ENCODE data around the gene SIRT4. TPM values are rescaled to one million over a fixed set of nuclear protein-coding genes. Genes with fewer than 3 reads are reported as not detected.

Gene SIRT4
- total and polyA plus RNA-seq, 2 of the 13 experiments (the other 11 are each of a cell fraction or from before 2014, with no cell fraction given), result 3.4 to 5.8 TPM

DNA sequence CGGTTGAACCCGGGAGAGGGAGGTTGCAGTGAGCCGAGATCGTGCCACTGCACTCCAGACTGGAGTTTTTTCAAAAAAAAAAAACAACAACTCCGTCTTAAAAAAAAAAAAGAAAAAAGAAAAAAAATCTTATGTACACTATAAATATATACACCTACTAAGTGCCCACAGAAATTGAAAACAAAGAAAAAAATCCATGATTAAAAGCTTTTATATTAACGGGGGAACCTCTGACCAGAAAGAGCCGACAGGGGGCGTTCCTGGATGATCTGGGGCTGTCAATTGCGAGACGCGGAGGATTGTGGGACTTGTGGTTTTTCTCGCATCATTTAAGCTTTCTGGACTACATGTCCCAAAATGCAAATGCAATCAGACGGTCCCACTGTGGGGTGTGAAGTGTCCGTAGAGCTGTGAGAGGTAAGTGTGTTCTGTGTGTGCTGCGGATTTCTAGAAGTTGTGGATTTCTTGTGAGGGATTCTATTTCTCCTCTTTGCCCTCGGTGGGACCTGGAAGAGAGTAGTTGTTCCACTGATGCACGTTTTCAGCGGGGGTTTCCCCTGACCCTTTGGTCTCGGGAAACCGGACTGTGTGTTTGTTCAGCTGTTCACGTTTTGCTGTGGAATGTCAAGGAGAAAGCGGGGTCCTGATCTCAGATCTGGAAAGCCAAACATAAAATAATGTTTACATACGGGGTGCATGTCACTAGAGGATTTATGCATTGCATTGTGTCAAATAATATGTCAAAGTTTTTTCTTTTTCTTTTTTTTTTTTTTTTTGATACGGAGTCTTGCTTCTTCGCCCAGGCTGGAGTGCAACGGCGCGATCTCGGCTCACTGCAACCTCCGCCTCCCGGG is at the start of gene SIRT4 (continued):
- TF ChIP-seq, protein P1, sequence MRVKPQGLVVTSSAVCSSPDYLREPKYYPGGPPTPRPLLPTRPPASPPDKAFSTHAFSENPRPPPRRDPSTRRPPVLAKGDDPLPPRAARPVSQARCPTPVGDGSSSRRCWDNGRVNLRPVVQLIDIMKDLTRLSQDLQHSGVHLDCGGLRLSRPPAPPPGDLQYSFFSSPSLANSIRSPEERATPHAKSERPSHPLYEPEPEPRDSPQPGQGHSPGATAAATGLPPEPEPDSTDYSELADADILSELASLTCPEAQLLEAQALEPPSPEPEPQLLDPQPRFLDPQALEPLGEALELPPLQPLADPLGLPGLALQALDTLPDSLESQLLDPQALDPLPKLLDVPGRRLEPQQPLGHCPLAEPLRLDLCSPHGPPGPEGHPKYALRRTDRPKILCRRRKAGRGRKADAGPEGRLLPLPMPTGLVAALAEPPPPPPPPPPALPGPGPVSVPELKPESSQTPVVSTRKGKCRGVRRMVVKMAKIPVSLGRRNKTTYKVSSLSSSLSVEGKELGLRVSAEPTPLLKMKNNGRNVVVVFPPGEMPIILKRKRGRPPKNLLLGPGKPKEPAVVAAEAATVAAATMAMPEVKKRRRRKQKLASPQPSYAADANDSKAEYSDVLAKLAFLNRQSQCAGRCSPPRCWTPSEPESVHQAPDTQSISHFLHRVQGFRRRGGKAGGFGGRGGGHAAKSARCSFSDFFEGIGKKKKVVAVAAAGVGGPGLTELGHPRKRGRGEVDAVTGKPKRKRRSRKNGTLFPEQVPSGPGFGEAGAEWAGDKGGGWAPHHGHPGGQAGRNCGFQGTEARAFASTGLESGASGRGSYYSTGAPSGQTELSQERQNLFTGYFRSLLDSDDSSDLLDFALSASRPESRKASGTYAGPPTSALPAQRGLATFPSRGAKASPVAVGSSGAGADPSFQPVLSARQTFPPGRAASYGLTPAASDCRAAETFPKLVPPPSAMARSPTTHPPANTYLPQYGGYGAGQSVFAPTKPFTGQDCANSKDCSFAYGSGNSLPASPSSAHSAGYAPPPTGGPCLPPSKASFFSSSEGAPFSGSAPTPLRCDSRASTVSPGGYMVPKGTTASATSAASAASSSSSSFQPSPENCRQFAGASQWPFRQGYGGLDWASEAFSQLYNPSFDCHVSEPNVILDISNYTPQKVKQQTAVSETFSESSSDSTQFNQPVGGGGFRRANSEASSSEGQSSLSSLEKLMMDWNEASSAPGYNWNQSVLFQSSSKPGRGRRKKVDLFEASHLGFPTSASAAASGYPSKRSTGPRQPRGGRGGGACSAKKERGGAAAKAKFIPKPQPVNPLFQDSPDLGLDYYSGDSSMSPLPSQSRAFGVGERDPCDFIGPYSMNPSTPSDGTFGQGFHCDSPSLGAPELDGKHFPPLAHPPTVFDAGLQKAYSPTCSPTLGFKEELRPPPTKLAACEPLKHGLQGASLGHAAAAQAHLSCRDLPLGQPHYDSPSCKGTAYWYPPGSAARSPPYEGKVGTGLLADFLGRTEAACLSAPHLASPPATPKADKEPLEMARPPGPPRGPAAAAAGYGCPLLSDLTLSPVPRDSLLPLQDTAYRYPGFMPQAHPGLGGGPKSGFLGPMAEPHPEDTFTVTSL (CRISPR knock-in tag; IDR thresholded peaks at IDR 0.05; ENCODE audit: borderline replicate concordance), result 0 out of 2 replicates have a peak, but pooled peaks have one; percentile 35
- TF ChIP-seq ZMYM4 (CRISPR knock-in tag; IDR thresholded peaks at IDR 0.05) (peak; percentile 40), ERF (CRISPR knock-in tag; IDR thresholded peaks at IDR 0.05) (peak; percentile 56), BORCS8-MEF2B (CRISPR knock-in tag; IDR thresholded peaks at IDR 0.05) (peak; percentile 52; the same call in 1 of the 2 replicates), WIZ (CRISPR knock-in tag; IDR thresholded peaks at IDR 0.05) (no peak), HIVEP1 (CRISPR knock-in tag; IDR thresholded peaks at IDR 0.05) (0 out of 2 replicates have a peak, but pooled peaks have one; percentile 41), KMT2A (CRISPR knock-in tag; IDR thresholded peaks at IDR 0.05) (peak; percentile 51; the same call in 1 of the 2 replicates), ADNP (CRISPR knock-in tag; IDR thresholded peaks at IDR 0.05) (no peak), MXI1 (IDR thresholded peaks at IDR 0.05; ENCODE audit: borderline replicate concordance, low read depth, low read length) (peak; percentile 43; the same call in 1 of the 3 replicates), GABPB1 (CRISPR knock-in tag; IDR thresholded peaks at IDR 0.05) (peak; percentile 40), ZNF556 (CRISPR knock-in tag; IDR thresholded peaks at IDR 0.05; ENCODE audit: borderline replicate concordance) (peak; percentile 66; the same call in 1 of the 2 replicates), CREM (IDR thresholded peaks at IDR 0.05) (peak; percentile 91), CREM (CRISPR knock-in tag; IDR thresholded peaks at IDR 0.05) (no peak), ZSCAN12 (CRISPR knock-in tag; IDR thresholded peaks at IDR 0.05) (no peak), KLF12 (CRISPR knock-in tag; IDR thresholded peaks at IDR 0.05; ENCODE audit: borderline replicate concordance) (no peak), RARA (CRISPR knock-in tag; IDR thresholded peaks at IDR 0.05) (peak; percentile 36; the same call in 1 of the 2 replicates), CEBPB (IDR thresholded peaks at IDR 0.05; ENCODE audit: borderline replicate concordance, low read depth, low read length) (no peak), ZNF282 (IDR thresholded peaks at IDR 0.05; ENCODE audit: partially characterized antibody) (no peak), NFYB (CRISPR knock-in tag; IDR thresholded peaks at IDR 0.05) (no peak), ZNF570 (CRISPR knock-in tag; IDR thresholded peaks at IDR 0.05; ENCODE audit: borderline replicate concordance) (0 out of 2 replicates have a peak, but pooled peaks have one; percentile 27), ZNF441 (CRISPR knock-in tag; IDR thresholded peaks at IDR 0.05; ENCODE audit: borderline replicate concordance) (no peak)
- TF ChIP-seq, protein P2, sequence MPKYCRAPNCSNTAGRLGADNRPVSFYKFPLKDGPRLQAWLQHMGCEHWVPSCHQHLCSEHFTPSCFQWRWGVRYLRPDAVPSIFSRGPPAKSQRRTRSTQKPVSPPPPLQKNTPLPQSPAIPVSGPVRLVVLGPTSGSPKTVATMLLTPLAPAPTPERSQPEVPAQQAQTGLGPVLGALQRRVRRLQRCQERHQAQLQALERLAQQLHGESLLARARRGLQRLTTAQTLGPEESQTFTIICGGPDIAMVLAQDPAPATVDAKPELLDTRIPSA (CRISPR knock-in tag; IDR thresholded peaks at IDR 0.05; ENCODE audit: borderline replicate concordance), result no peak
- TF ChIP-seq, protein P3, sequence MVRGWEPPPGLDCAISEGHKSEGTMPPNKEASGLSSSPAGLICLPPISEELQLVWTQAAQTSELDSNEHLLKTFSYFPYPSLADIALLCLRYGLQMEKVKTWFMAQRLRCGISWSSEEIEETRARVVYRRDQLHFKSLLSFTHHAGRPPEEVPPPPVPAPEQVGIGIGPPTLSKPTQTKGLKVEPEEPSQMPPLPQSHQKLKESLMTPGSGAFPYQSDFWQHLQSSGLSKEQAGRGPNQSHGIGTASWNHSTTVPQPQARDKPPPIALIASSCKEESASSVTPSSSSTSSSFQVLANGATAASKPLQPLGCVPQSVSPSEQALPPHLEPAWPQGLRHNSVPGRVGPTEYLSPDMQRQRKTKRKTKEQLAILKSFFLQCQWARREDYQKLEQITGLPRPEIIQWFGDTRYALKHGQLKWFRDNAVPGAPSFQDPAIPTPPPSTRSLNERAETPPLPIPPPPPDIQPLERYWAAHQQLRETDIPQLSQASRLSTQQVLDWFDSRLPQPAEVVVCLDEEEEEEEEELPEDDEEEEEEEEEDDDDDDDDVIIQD (CRISPR knock-in tag; IDR thresholded peaks at IDR 0.05; ENCODE audit: low read depth), result peak; percentile 16; the same call in 1 of the 2 replicates

All from HepG2 (cell line).